GM12878 (cell line): Measurements from ENCODE around the gene ATP2C2. TPM values are rescaled to one million over a fixed set of nuclear protein-coding genes. Genes with fewer than 3 reads are reported as not detected.

Experiments used
- ATAC-seq: fragments of 200-7000 bp; cut with Tn5 transposase; 3 replicates; pipeline ENCODE4 v1.9.1; 2020; ENCODE audit warnings: mild to moderate bottlenecking, moderate library complexity
- BruUV-seq: library from RNA; stranded (reverse); fragments of 400-500 nt; replicated peaks from 2 replicates; lab custom pipeline; 2021; lab: Mats Ljungman, UMichigan
- CTCF ChIA-PET: fragments of 300-600 bp; sonication (Branson Sonifier 250); formaldehyde crosslinking; extraction: SDS; loops from one replicate; lab custom pipeline; 2021; ENCODE audit warnings: inconsistent platforms; lab: Yijun Ruan, JAX
- POLR2A ChIA-PET: fragments of 350-600 bp; formaldehyde crosslinking; extraction: SDS; loops from one replicate; lab custom pipeline; 2021; ENCODE audit warnings: inconsistent platforms; lab: Charles Lee
- RAD21 ChIA-PET: fragments of 300-600 bp; sonication (Branson Sonifier 250); formaldehyde crosslinking; loops from one replicate; lab custom pipeline; 2023; ENCODE audit warnings: antibody characterized with exemption; ENCODE audit not compliant: unreplicated experiment; lab: Charles Lee
- SMC1A ChIA-PET: fragments of 300-600 bp; sonication (Branson Sonifier 250); formaldehyde crosslinking; loops from one replicate; lab custom pipeline; 2023; ENCODE audit not compliant: unreplicated experiment, uncharacterized antibody; lab: Charles Lee
- DNase-seq: peaks from one replicate; pipeline ENCODE4 v3.0.0-alpha.2; 2011; ENCODE audit warnings: low read depth, low spot score
- FAIRE-seq: peaks from 3 replicates; lab custom pipeline; 2011; peaks lifted over from hg19 to GRCh38; lab: Jason Lieb, UNC
- H2AFZ ChIP-seq: 2 replicates; pipeline ENCODE4 v1.6.0; 2011; ENCODE audit warnings: low read depth, low read length, control low read depth; ENCODE audit not compliant: control insufficient read depth
- H3K27ac ChIP-seq: 2 replicates; pipeline ENCODE4 v1.5.1; 2011; ENCODE audit warnings: control low read depth; ENCODE audit not compliant: control insufficient read depth, insufficient read depth
- H3K27me3 ChIP-seq, 2 experiments: replicated peaks in 1 of 2; 2 replicates each; pipeline versions ENCODE4 v1.6.0 to v1.6.1; 2011; ENCODE audit warnings: low read length in 1 of 2; ENCODE audit not compliant: control insufficient read depth in 2 of 2, insufficient read depth in 2 of 2
- H3K36me3 ChIP-seq, 2 experiments: 2 replicates each; pipeline ENCODE4 v1.5.1; 2011; ENCODE audit warnings: low read length in 1 of 2; ENCODE audit not compliant: control insufficient read depth in 2 of 2, insufficient read depth in 2 of 2
- H3K4me1 ChIP-seq: 2 replicates; pipeline ENCODE4 v1.6.1; 2011; ENCODE audit warnings: mild to moderate bottlenecking, low read length, moderate library complexity, mixed read lengths; ENCODE audit not compliant: control insufficient read depth, insufficient read depth
- H3K4me2 ChIP-seq: 2 replicates; pipeline ENCODE4 v1.6.0; 2011; ENCODE audit warnings: control low read depth; ENCODE audit not compliant: control insufficient read depth, insufficient read depth
- H3K4me3 ChIP-seq: fragments of 200-600 bp; sonication (generic); 2 replicates; pipeline ENCODE4 v1.5.1; 2016
- H3K79me2 ChIP-seq: 2 replicates; pipeline ENCODE4 v1.6.0; 2011; ENCODE audit warnings: low read length; ENCODE audit not compliant: control insufficient read depth, insufficient read depth
- H3K9ac ChIP-seq: 2 replicates; pipeline ENCODE4 v1.8.0; 2011; ENCODE audit warnings: low read length, control low read depth, mixed read lengths; ENCODE audit not compliant: control insufficient read depth, insufficient read depth
- H3K9me3 ChIP-seq: replicated peaks from 3 replicates; pipeline ENCODE4 v1.5.1; 2011; ENCODE audit warnings: mild to moderate bottlenecking, low read length; ENCODE audit not compliant: control insufficient read depth, insufficient read depth
- H4K20me1 ChIP-seq: 2 replicates; pipeline ENCODE4 v1.6.0; 2011; ENCODE audit not compliant: control insufficient read depth, insufficient read depth
- BRCA1 ChIP-seq: IDR thresholded peaks from 2 replicates; pipeline ENCODE4 v1.6.1; 2011; ENCODE audit warnings: low read depth, low read length, improper control_type of control experiment
- CREB1 ChIP-seq: IDR thresholded peaks from 2 replicates; pipeline ENCODE4 v1.6.1; 2012; ENCODE audit warnings: low read depth, mild to moderate bottlenecking, inconsistent platforms
- EED ChIP-seq: sonication (generic); IDR thresholded peaks from 2 replicates; pipeline ENCODE4 v1.6.1; 2016; ENCODE audit warnings: antibody characterized with exemption, low read depth
- HDAC2 ChIP-seq: fragments of 200-600 bp; sonication (generic); IDR thresholded peaks from 2 replicates; pipeline ENCODE4 v1.6.1; 2017
- LARP7 ChIP-seq: fragments of 450-650 bp; IDR thresholded peaks from 2 replicates; pipeline ENCODE4 v1.6.1; 2017; ENCODE audit warnings: mild to moderate bottlenecking
- MXI1 ChIP-seq: fragments of 150-350 bp; IDR thresholded peaks from 2 replicates; pipeline ENCODE4 v1.6.1; 2011; ENCODE audit warnings: low read depth, mild to moderate bottlenecking, inconsistent platforms, low read length, improper control_type of control experiment
- TARDBP ChIP-seq: IDR thresholded peaks from 2 replicates; pipeline ENCODE4 v1.6.1; 2016; ENCODE audit warnings: borderline replicate concordance
- WGBS: methylation state at CpG from one replicate; pipeline ENCODE4 v1.1.6; 2016; ENCODE audit warnings: low lambda C conversion rate; ENCODE audit not compliant: insufficient replicate concordance, insufficient coverage; ENCODE audit errors: missing lambda C conversion rate; 5-methylcytosine and 5-hydroxymethylcytosine counted together
- in situ Hi-C: fragments of 300-500 bp; cut with MboI; formaldehyde crosslinking; loops from 9 replicates; pipeline ENCODE4 v1.14.3; 2018; ENCODE audit warnings: mixed read lengths
- intact Hi-C: fragments of 100-400 bp; cut with micrococcal nuclease; formaldehyde crosslinking; loops from one replicate; pipeline ENCODE4 v1.14.2; 2022; ENCODE audit not compliant: unreplicated experiment
- polyA plus RNA-seq, 11 experiments: library from polyadenylated mRNA; depleted of rRNA in 4 of 11; unstranded in 6 of 11; stranded (reverse) in 5 of 11; fragments of >200 nt; fragmentation: Nextera tagmentation in 4 of 11; fragmentation: Illumina TruSeq in 1 of 11; extraction: Ambion mirVana in 4 of 11; extraction: Trizol in 1 of 11; gene quantifications; 1 replicate in 1 of 11; 2 replicates in 10 of 11; pipeline versions ENCODE4 v1.2.1 to v1.2.3, GENCODE V29; 2011 to 2016; ENCODE audit warnings: inconsistent platforms in 2 of 11, missing spikeins in 2 of 11, low read depth in 1 of 11
- total RNA-seq, 4 experiments: library from RNA; depleted of rRNA in 3 of 4; stranded (reverse); fragments of >200 nt in 3 of 4; fragmentation: Illumina TruSeq in 1 of 4; extraction: Trizol in 1 of 4; gene quantifications; 2 replicates each; pipeline versions ENCODE4 v1.2.1 to v1.2.3, GENCODE V29; 2013 to 2021
- TF ChIP-seq, protein P1 (sequence below): fragments of 450-650 bp; IDR thresholded peaks from 2 replicates; pipeline ENCODE4 v1.6.1; 2017; ENCODE audit warnings: mild to moderate bottlenecking, moderate library complexity
- TF ChIP-seq, protein P2 (sequence below): IDR thresholded peaks from 2 replicates; pipeline ENCODE4 v1.6.1; 2011; ENCODE audit warnings: borderline replicate concordance, low read depth, mild to moderate bottlenecking, moderate library complexity, mixed read lengths, low read length; ENCODE audit not compliant: insufficient read depth; ENCODE audit errors: extremely low read length
- TF ChIP-seq, protein P3 (sequence below): fragments of 450-650 bp; IDR thresholded peaks from 2 replicates; pipeline ENCODE4 v1.6.1; 2016; ENCODE audit warnings: mild to moderate bottlenecking
- TF ChIP-seq, protein P4 (sequence below): IDR thresholded peaks from 2 replicates; pipeline ENCODE4 v1.6.1; 2011; ENCODE audit warnings: borderline replicate concordance, low read depth, mild to moderate bottlenecking, moderate library complexity, low read length; ENCODE audit not compliant: insufficient read depth, poor library complexity, severe bottlenecking
- TF ChIP-seq, protein P5 (sequence below), 3 experiments: IDR thresholded peaks in 2 of 3; conservative IDR thresholded peaks in 1 of 3; 2 replicates each; pipeline ENCODE4 v1.5.1; 2011; ENCODE audit warnings: low read depth in 3 of 3, low read length in 3 of 3, mild to moderate bottlenecking in 3 of 3, control low read depth in 2 of 3, moderate library complexity in 2 of 3, inconsistent platforms in 1 of 3, mixed read lengths in 1 of 3; ENCODE audit not compliant: control insufficient read depth in 2 of 3, insufficient read depth in 1 of 3; ENCODE audit errors: extremely low read depth in 1 of 3
- TF ChIP-seq, protein P6 (sequence below): IDR thresholded peaks from 2 replicates; pipeline ENCODE4 v1.6.1; 2012; ENCODE audit warnings: low read depth, low read length, improper control_type of control experiment

Gene ATP2C2
- total and polyA plus RNA-seq, 10 of the 15 experiments (the other 5 are each of a cell fraction or from before 2014, with no cell fraction given) = 0.05 to 0.19 TPM; not detected in 8

DNA sequence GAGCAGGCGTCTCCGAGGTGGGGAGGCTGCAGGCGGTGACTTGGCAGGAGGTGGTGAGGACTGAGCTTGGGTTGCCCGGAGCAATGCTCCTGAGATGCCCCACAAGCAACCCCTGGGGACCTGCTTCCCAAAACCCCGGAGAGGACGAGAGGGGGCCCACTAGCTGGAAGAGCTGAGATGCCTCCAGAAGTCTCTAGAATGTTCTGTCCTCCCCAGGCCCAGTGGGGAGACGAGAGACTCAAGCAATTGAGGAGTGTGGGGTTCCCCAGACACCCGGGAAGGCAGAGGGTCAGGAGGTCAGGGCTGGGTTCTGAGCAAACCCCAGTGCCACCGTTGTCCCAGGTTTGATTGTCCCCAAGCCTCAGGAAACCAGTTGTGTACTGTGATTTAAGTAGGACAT lies 21.2 kb upstream of the ATP2C2 start:
- ATAC-seq = no peak
- H3K27ac ChIP-seq = no peak overlapping the region
- no TSS peak for BruUV-seq
- H3K4me1 ChIP-seq = no peaks in the 10 kb centered on the region
- H3K4me2 ChIP-seq = no peak overlapping the region
- no peak for FAIRE-seq
- no peaks in the 10 kb centered on the region for H3K36me3 ChIP-seq
- ChIA-PET CTCF (interaction anchor here (0.7 kb wide), 2 partner anchors 80 to 568 kb away, joined by 3 read pairs; no protein-coding TSS in a partner anchor), RAD21 (no interaction called here), SMC1A (no interaction called here), POLR2A (no interaction called here)
- H4K20me1 ChIP-seq = no peaks in the 10 kb centered on the region
- H3K9me3 ChIP-seq = no peaks in the 10 kb centered on the region
- in situ Hi-C loops = no loop called here
- DNase-seq = no peak
- intact Hi-C loops = no loop called here
- H2AFZ ChIP-seq = no peak overlapping the region
- WGBS = 23% methylated on average over 9 of the region's 9 CpGs
- no peaks in the 10 kb centered on the region; a peak in 1 of 4 replicates for H3K27me3 ChIP-seq
- H3K4me3 ChIP-seq = no peak overlapping the region
- H3K79me2 ChIP-seq = no peaks in the 10 kb centered on the region
- H3K9ac ChIP-seq = no peak overlapping the region
- TF ChIP-seq, protein P1, sequence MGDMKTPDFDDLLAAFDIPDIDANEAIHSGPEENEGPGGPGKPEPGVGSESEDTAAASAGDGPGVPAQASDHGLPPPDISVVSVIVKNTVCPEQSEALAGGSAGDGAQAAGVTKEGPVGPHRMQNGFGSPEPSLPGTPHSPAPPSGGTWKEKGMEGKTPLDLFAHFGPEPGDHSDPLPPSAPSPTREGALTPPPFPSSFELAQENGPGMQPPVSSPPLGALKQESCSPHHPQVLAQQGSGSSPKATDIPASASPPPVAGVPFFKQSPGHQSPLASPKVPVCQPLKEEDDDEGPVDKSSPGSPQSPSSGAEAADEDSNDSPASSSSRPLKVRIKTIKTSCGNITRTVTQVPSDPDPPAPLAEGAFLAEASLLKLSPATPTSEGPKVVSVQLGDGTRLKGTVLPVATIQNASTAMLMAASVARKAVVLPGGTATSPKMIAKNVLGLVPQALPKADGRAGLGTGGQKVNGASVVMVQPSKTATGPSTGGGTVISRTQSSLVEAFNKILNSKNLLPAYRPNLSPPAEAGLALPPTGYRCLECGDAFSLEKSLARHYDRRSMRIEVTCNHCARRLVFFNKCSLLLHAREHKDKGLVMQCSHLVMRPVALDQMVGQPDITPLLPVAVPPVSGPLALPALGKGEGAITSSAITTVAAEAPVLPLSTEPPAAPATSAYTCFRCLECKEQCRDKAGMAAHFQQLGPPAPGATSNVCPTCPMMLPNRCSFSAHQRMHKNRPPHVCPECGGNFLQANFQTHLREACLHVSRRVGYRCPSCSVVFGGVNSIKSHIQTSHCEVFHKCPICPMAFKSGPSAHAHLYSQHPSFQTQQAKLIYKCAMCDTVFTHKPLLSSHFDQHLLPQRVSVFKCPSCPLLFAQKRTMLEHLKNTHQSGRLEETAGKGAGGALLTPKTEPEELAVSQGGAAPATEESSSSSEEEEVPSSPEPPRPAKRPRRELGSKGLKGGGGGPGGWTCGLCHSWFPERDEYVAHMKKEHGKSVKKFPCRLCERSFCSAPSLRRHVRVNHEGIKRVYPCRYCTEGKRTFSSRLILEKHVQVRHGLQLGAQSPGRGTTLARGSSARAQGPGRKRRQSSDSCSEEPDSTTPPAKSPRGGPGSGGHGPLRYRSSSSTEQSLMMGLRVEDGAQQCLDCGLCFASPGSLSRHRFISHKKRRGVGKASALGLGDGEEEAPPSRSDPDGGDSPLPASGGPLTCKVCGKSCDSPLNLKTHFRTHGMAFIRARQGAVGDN = no peak
- no peak for TF ChIP-seq TARDBP
- no peak for TF ChIP-seq MXI1
- TF ChIP-seq, protein P2, sequence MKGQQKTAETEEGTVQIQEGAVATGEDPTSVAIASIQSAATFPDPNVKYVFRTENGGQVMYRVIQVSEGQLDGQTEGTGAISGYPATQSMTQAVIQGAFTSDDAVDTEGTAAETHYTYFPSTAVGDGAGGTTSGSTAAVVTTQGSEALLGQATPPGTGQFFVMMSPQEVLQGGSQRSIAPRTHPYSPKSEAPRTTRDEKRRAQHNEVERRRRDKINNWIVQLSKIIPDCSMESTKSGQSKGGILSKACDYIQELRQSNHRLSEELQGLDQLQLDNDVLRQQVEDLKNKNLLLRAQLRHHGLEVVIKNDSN = no peak
- TF ChIP-seq, protein P3, sequence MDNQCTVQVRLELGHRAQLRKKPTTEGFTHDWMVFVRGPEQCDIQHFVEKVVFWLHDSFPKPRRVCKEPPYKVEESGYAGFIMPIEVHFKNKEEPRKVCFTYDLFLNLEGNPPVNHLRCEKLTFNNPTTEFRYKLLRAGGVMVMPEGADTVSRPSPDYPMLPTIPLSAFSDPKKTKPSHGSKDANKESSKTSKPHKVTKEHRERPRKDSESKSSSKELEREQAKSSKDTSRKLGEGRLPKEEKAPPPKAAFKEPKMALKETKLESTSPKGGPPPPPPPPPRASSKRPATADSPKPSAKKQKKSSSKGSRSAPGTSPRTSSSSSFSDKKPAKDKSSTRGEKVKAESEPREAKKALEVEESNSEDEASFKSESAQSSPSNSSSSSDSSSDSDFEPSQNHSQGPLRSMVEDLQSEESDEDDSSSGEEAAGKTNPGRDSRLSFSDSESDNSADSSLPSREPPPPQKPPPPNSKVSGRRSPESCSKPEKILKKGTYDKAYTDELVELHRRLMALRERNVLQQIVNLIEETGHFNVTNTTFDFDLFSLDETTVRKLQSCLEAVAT = no peak
- TF ChIP-seq, protein P4, sequence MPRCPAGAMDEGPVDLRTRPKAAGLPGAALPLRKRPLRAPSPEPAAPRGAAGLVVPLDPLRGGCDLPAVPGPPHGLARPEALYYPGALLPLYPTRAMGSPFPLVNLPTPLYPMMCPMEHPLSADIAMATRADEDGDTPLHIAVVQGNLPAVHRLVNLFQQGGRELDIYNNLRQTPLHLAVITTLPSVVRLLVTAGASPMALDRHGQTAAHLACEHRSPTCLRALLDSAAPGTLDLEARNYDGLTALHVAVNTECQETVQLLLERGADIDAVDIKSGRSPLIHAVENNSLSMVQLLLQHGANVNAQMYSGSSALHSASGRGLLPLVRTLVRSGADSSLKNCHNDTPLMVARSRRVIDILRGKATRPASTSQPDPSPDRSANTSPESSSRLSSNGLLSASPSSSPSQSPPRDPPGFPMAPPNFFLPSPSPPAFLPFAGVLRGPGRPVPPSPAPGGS = no peak
- no peak for TF ChIP-seq CREB1
- TF ChIP-seq HDAC2 = no peak
- TF ChIP-seq BRCA1 = no peak
- TF ChIP-seq LARP7 = no peak
- TF ChIP-seq, protein P5, sequence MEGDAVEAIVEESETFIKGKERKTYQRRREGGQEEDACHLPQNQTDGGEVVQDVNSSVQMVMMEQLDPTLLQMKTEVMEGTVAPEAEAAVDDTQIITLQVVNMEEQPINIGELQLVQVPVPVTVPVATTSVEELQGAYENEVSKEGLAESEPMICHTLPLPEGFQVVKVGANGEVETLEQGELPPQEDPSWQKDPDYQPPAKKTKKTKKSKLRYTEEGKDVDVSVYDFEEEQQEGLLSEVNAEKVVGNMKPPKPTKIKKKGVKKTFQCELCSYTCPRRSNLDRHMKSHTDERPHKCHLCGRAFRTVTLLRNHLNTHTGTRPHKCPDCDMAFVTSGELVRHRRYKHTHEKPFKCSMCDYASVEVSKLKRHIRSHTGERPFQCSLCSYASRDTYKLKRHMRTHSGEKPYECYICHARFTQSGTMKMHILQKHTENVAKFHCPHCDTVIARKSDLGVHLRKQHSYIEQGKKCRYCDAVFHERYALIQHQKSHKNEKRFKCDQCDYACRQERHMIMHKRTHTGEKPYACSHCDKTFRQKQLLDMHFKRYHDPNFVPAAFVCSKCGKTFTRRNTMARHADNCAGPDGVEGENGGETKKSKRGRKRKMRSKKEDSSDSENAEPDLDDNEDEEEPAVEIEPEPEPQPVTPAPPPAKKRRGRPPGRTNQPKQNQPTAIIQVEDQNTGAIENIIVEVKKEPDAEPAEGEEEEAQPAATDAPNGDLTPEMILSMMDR (IDR thresholded peaks at IDR 0.05 in 2 of 3, conservative IDR thresholded peaks at IDR 0.05 in 1 of 3; ENCODE audit: control insufficient read depth in 2 of 3, extremely low read depth in 1 of 3, insufficient read depth in 1 of 3, low read depth in 3 of 3, low read length in 3 of 3) = no peak
- TF ChIP-seq EED = no peak
- TF ChIP-seq, protein P6, sequence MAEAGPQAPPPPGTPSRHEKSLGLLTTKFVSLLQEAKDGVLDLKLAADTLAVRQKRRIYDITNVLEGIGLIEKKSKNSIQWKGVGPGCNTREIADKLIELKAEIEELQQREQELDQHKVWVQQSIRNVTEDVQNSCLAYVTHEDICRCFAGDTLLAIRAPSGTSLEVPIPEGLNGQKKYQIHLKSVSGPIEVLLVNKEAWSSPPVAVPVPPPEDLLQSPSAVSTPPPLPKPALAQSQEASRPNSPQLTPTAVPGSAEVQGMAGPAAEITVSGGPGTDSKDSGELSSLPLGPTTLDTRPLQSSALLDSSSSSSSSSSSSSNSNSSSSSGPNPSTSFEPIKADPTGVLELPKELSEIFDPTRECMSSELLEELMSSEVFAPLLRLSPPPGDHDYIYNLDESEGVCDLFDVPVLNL = no peak
